ENCODE measurements around the gene SNX6. TPM values are rescaled to one million over a fixed set of nuclear protein-coding genes. Genes with fewer than 3 reads are reported as not detected.

The SNX6 gene
- 56.5 TPM for polyA plus RNA-seq (2012; ENCODE audit: insufficient read depth, insufficient read length, low read depth)

GRCh38 chr14:34629657-34630529 is at the start of gene SNX6:
Gene SNX6 (minus strand): TSS chr14:34630148. CDS start chr14:34630116, 32 bp downstream.
- Histone ChIP-seq H3K36me3 (peaks cover 9% of the 10 kb centered on the region), H3K4me1 (peaks cover 3% of the 10 kb centered on the region; the same call in 1 of the 2 replicates), H3K4me3 (ENCODE audit: low read depth, low read length) (peak within 1 kb of the TSS; percentile 98), H3K27me3 (no peaks in the 10 kb centered on the region), H3K9me3 (no peaks in the 10 kb centered on the region)
- DNase-seq, result peak; percentile 88
- TF ChIP-seq CTCF (IDR thresholded peaks at IDR 0.05; ENCODE audit: low read depth, low read length), result no peak

- Histone ChIP-seq H3K27me3 (no peaks in the 10 kb centered on the region), H3K4me1 (no peaks in the 10 kb centered on the region), H3K4me3 (ENCODE audit: low read depth, low read length) (no peak overlapping the region), H3K9me3 (no peaks in the 10 kb centered on the region), H3K36me3 (no peaks in the 10 kb centered on the region)
- no peak for DNase-seq
- TF ChIP-seq CTCF (IDR thresholded peaks at IDR 0.05; ENCODE audit: low read depth, low read length), result no peak
Measured at GRCh38 chr14:34678735-34679134, 48.8 kb upstream of the SNX6 start.

- DNase-seq, result no peak
- no peaks in the 10 kb centered on the region for H3K36me3 ChIP-seq
- no peaks in the 10 kb centered on the region for H3K4me1 ChIP-seq
- H3K9me3 ChIP-seq, result no peaks in the 10 kb centered on the region
- H3K27me3 ChIP-seq, result no peaks in the 10 kb centered on the region
- no peak for TF ChIP-seq CTCF (IDR thresholded peaks at IDR 0.05; ENCODE audit: low read depth, low read length)
- no peak overlapping the region for H3K4me3 ChIP-seq (ENCODE audit: low read depth, low read length)
Measured at GRCh38 chr14:34678306-34678705, 48.4 kb upstream of the SNX6 start.

- no peak for TF ChIP-seq CTCF (IDR thresholded peaks at IDR 0.05; ENCODE audit: low read depth, low read length)
- Histone ChIP-seq H3K9me3 (no peaks in the 10 kb centered on the region), H3K27me3 (no peaks in the 10 kb centered on the region), H3K4me3 (ENCODE audit: low read depth, low read length) (no peak overlapping the region), H3K4me1 (no peaks in the 10 kb centered on the region), H3K36me3 (no peaks in the 10 kb centered on the region)
- no peak for DNase-seq
Measured at GRCh38 chr14:34676516-34677211, 46.7 kb upstream of the SNX6 start.

GRCh38 chr14:34673702-34674101 is 43.8 kb upstream of the SNX6 start:
- no peaks in the 10 kb centered on the region for H3K27me3 ChIP-seq
- no peak overlapping the region for H3K4me3 ChIP-seq (ENCODE audit: low read depth, low read length)
- no peak for TF ChIP-seq CTCF (IDR thresholded peaks at IDR 0.05; ENCODE audit: low read depth, low read length)
- no peaks in the 10 kb centered on the region for H3K4me1 ChIP-seq
- no peaks in the 10 kb centered on the region for H3K36me3 ChIP-seq
- DNase-seq, result no peak
- H3K9me3 ChIP-seq, result no peaks in the 10 kb centered on the region

- H3K27me3 ChIP-seq, result no peaks in the 10 kb centered on the region
- no peak for DNase-seq
- no peak for TF ChIP-seq CTCF (IDR thresholded peaks at IDR 0.05; ENCODE audit: low read depth, low read length)
- no peaks in the 10 kb centered on the region for H3K9me3 ChIP-seq
- no peaks in the 10 kb centered on the region for H3K4me1 ChIP-seq
- no peak overlapping the region for H3K4me3 ChIP-seq (ENCODE audit: low read depth, low read length)
- no peaks in the 10 kb centered on the region for H3K36me3 ChIP-seq
Measured at GRCh38 chr14:34671716-34672115, 41.8 kb upstream of the SNX6 start.
